ENCODE measurements around the gene NAP1L5.

The NAP1L5 gene

GRCh38 chr4:88720451-88721428 lies 23.1 kb upstream of the NAP1L5 start:
- no peak for DNase-seq

- no peak for DNase-seq
Observed at GRCh38 chr4:88719381-88719780, 21.8 kb upstream of the NAP1L5 start.

GRCh38 chr4:88718098-88718497 lies 20.5 kb upstream of the NAP1L5 start:
- no peak for DNase-seq

GRCh38 chr4:88713782-88714181 lies 16.2 kb upstream of the NAP1L5 start:
- DNase-seq, result no peak

GRCh38 chr4:88709989-88710388 lies 12.4 kb upstream of the NAP1L5 start:
- no peak for DNase-seq

GRCh38 chr4:88706574-88706973 lies 8.9 kb upstream of the NAP1L5 start:
- DNase-seq, result no peak

GRCh38 chr4:88705805-88706492 lies 8.3 kb upstream of the NAP1L5 start:
- no peak for DNase-seq

- no peak for DNase-seq
Observed at GRCh38 chr4:88705223-88705622, 7.6 kb upstream of the NAP1L5 start.

- DNase-seq, result no peak
Observed at GRCh38 chr4:88702782-88703181, 5.2 kb upstream of the NAP1L5 start.

GRCh38 chr4:88698519-88698918 lies 890 bp upstream of the NAP1L5 start:
- DNase-seq, result no peak

GRCh38 chr4:88697141-88697540 lies 488 bp downstream of the NAP1L5 start:
- DNase-seq, result no peak

GRCh38 chr4:88696630-88697029 lies 999 bp downstream of the NAP1L5 start:
- DNase-seq, result no peak

- DNase-seq, result no peak
Observed at GRCh38 chr4:88693792-88694191, 3.8 kb downstream of the NAP1L5 start.

GRCh38 chr4:88690355-88690754 lies 7.3 kb downstream of the NAP1L5 start:
- no peak for DNase-seq

GRCh38 chr4:88681209-88681608 lies 16.4 kb downstream of the NAP1L5 start:
- no peak for DNase-seq

GRCh38 chr4:88675543-88675942 lies 22.1 kb downstream of the NAP1L5 start:
- DNase-seq, result no peak

GRCh38 chr4:88674979-88675378 lies 22.6 kb downstream of the NAP1L5 start:
- no peak for DNase-seq

GRCh38 chr4:88674565-88674964 lies 23.1 kb downstream of the NAP1L5 start:
- DNase-seq, result no peak

GRCh38 chr4:88673886-88674285 lies 23.7 kb downstream of the NAP1L5 start:
- DNase-seq, result no peak

GRCh38 chr4:88672987-88673386 lies 24.6 kb downstream of the NAP1L5 start:
- DNase-seq, result peak; percentile 5

GRCh38 chr4:88661739-88662138 lies 35.9 kb downstream of the NAP1L5 start:
- no peak for DNase-seq

- DNase-seq, result no peak
Observed at GRCh38 chr4:88660446-88661294, 37.0 kb downstream of the NAP1L5 start.

- DNase-seq, result no peak
Observed at GRCh38 chr4:88659890-88660208, 37.8 kb downstream of the NAP1L5 start.
